ENCODE results near the gene SETBP1.

SETBP1 gene

DNA sequence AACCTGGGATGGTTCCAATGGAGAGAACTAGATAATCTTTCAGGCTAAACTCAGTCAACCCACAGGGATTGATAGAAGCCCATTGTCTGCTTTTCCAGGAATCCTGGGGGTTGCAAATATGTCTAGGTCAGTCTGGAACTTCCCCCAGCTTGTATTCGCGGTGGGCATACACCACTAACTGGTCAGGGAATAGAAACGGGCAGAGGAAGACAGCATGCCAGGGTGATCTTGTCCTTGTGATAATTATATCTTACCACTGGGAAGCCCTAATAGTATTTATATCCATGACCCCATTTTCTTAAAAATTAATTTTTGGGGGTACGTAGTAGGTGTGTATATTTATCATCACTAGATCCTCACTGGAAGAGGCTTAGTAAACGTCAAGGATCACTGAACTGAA, 101.9 kb downstream of the SETBP1 start (continued):
- TF ChIP-seq, protein P1, sequence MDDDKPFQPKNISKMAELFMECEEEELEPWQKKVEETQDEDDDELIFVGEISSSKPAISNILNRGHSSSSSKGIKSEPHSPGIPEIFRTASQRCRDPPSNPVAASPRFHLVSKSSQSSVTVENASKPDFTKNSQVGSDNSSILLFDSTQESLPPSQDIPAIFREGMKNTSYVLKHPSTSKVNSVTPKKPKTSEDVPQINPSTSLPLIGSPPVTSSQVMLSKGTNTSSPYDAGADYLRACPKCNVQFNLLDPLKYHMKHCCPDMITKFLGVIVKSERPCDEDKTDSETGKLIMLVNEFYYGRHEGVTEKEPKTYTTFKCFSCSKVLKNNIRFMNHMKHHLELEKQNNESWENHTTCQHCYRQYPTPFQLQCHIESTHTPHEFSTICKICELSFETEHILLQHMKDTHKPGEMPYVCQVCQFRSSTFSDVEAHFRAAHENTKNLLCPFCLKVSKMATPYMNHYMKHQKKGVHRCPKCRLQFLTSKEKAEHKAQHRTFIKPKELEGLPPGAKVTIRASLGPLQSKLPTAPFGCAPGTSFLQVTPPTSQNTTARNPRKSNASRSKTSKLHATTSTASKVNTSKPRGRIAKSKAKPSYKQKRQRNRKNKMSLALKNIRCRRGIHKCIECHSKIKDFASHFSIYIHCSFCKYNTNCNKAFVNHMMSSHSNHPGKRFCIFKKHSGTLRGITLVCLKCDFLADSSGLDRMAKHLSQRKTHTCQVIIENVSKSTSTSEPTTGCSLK (tag by site-specific recombination; IDR thresholded peaks at IDR 0.05) = no peak

DNA sequence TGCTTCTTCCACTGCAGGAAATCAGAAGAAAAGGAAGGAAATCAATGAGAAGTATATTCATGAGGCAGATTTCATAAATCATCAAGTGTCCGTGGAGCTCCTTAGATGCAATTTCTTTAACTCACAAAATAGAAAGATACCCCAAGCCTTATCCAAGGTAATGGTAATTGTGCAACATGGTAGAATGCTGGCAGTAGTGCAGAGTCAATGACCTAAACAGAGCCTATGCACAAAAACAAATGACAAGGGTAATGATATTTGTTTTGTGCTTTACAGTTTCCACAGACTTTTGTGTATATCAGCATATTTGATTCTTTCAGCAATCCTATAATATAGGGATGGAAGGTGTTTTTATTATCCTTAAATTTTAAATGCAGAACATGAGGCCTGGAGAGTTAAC, 102.7 kb downstream of the SETBP1 start:
- POLR2A ChIA-PET = no interaction called here
- Histone ChIP-seq H3K9me3 (ENCODE audit: control insufficient read depth, insufficient read depth, low read depth, low read length) (no peaks in the 10 kb centered on the region), H3K4me1 (ENCODE audit: control insufficient read depth, insufficient read depth, low read length) (peaks cover 8% of the 10 kb centered on the region), H3K4me3 (ENCODE audit: low read depth, low read length) (no peak overlapping the region), H3K36me3 (ENCODE audit: control insufficient read depth in 2 of 2, insufficient read depth in 1 of 2, low read length in 2 of 2) (no peaks in the 10 kb centered on the region), H3K27ac (ENCODE audit: extremely low read depth, low read depth, low read length) (no peak overlapping the region)
- TF ChIP-seq, protein P2, sequence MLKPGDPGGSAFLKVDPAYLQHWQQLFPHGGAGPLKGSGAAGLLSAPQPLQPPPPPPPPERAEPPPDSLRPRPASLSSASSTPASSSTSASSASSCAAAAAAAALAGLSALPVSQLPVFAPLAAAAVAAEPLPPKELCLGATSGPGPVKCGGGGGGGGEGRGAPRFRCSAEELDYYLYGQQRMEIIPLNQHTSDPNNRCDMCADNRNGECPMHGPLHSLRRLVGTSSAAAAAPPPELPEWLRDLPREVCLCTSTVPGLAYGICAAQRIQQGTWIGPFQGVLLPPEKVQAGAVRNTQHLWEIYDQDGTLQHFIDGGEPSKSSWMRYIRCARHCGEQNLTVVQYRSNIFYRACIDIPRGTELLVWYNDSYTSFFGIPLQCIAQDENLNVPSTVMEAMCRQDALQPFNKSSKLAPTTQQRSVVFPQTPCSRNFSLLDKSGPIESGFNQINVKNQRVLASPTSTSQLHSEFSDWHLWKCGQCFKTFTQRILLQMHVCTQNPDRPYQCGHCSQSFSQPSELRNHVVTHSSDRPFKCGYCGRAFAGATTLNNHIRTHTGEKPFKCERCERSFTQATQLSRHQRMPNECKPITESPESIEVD (tag by site-specific recombination; IDR thresholded peaks at IDR 0.05) = no peak
- TF ChIP-seq ZNF600 (tag by site-specific recombination; IDR thresholded peaks at IDR 0.05) (no peak), ZNF529 (tag by site-specific recombination; IDR thresholded peaks at IDR 0.05; ENCODE audit: insufficient replicate concordance) (no peak), KLF1 (tag by site-specific recombination; IDR thresholded peaks at IDR 0.05) (no peak), ZNF132 (tag by site-specific recombination; IDR thresholded peaks at IDR 0.05; ENCODE audit: borderline replicate concordance) (no peak), ZNF169 (tag by site-specific recombination; IDR thresholded peaks at IDR 0.05) (no peak), ZNF16 (tag by site-specific recombination; IDR thresholded peaks at IDR 0.05; ENCODE audit: low read depth) (no peak), HOXA7 (CRISPR knock-in tag; IDR thresholded peaks at IDR 0.05; ENCODE audit: borderline replicate concordance) (no peak), ZNF530 (tag by site-specific recombination; IDR thresholded peaks at IDR 0.05; ENCODE audit: low read depth) (no peak), ZSCAN30 (tag by site-specific recombination; IDR thresholded peaks at IDR 0.05) (no peak), ZNF426 (tag by site-specific recombination; IDR thresholded peaks at IDR 0.05) (no peak), SETDB1 (IDR thresholded peaks at IDR 0.05; ENCODE audit: insufficient read length, low read length) (no peak), ZNF184 (tag by site-specific recombination; IDR thresholded peaks at IDR 0.05) (no peak), TRIM28 (IDR thresholded peaks at IDR 0.05; ENCODE audit: borderline replicate concordance, low read length) (no peak), MEIS1 (CRISPR knock-in tag; IDR thresholded peaks at IDR 0.05; ENCODE audit: borderline replicate concordance) (no peak)
- TF ChIP-seq, protein P3, sequence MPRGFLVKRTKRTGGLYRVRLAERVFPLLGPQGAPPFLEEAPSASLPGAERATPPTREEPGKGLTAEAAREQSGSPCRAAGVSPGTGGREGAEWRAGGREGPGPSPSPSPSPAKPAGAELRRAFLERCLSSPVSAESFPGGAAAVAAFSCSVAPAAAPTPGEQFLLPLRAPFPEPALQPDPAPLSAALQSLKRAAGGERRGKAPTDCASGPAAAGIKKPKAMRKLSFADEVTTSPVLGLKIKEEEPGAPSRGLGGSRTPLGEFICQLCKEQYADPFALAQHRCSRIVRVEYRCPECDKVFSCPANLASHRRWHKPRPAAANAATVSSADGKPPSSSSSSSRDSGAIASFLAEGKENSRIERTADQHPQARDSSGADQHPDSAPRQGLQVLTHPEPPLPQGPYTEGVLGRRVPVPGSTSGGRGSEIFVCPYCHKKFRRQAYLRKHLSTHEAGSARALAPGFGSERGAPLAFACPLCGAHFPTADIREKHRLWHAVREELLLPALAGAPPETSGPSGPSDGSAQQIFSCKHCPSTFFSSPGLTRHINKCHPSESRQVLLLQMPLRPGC (tag by site-specific recombination; IDR thresholded peaks at IDR 0.05) = no peak
- TF ChIP-seq, protein P4, sequence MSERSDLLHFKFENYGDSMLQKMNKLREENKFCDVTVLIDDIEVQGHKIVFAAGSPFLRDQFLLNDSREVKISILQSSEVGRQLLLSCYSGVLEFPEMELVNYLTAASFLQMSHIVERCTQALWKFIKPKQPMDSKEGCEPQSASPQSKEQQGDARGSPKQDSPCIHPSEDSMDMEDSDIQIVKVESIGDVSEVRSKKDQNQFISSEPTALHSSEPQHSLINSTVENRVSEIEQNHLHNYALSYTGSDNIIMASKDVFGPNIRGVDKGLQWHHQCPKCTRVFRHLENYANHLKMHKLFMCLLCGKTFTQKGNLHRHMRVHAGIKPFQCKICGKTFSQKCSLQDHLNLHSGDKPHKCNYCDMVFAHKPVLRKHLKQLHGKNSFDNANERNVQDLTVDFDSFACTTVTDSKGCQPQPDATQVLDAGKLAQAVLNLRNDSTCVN (tag by site-specific recombination; optimal IDR thresholded peaks at IDR 0.05) = no peak
- TF ChIP-seq, protein P5, sequence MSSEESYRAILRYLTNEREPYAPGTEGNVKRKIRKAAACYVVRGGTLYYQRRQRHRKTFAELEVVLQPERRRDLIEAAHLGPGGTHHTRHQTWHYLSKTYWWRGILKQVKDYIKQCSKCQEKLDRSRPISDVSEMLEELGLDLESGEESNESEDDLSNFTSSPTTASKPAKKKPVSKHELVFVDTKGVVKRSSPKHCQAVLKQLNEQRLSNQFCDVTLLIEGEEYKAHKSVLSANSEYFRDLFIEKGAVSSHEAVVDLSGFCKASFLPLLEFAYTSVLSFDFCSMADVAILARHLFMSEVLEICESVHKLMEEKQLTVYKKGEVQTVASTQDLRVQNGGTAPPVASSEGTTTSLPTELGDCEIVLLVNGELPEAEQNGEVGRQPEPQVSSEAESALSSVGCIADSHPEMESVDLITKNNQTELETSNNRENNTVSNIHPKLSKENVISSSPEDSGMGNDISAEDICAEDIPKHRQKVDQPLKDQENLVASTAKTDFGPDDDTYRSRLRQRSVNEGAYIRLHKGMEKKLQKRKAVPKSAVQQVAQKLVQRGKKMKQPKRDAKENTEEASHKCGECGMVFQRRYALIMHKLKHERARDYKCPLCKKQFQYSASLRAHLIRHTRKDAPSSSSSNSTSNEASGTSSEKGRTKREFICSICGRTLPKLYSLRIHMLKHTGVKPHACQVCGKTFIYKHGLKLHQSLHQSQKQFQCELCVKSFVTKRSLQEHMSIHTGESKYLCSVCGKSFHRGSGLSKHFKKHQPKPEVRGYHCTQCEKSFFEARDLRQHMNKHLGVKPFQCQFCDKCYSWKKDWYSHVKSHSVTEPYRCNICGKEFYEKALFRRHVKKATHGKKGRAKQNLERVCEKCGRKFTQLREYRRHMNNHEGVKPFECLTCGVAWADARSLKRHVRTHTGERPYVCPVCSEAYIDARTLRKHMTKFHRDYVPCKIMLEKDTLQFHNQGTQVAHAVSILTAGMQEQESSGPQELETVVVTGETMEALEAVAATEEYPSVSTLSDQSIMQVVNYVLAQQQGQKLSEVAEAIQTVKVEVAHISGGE (tag by site-specific recombination; conservative IDR thresholded peaks at IDR 0.05; ENCODE audit: low read depth) = no peak
- CTCF ChIA-PET = interaction anchor here (1.3 kb wide), 1 partner anchor 429 kb away, joined by 3 read pairs; no protein-coding TSS in a partner anchor
